Measurements from ENCODE around the gene SMIM41.
A peak's percentile ranks its signal among the peaks of the same experiment; 100 is the strongest.

The SMIM41 gene

GRCh38 chr12:52079576-52080402 lies at the start of gene SMIM41:
TSS of gene SMIM41 (plus strand) at chr12:52079704. CDS start at chr12:52079780, 76 bp downstream.
- no peak for DNase-seq

GRCh38 chr12:52032446-52032803 lies 47.1 kb upstream of the SMIM41 start:
- no peak for DNase-seq

- peak; percentile 92 for DNase-seq
Observed at GRCh38 chr12:52032804-52033445, 46.6 kb upstream of the SMIM41 start.

- no peak for DNase-seq
Observed at GRCh38 chr12:52033446-52034140, 45.9 kb upstream of the SMIM41 start.

- no peak for DNase-seq
Observed at GRCh38 chr12:52035190-52035589, 44.3 kb upstream of the SMIM41 start.

- no peak for DNase-seq
Observed at GRCh38 chr12:52035926-52036325, 43.6 kb upstream of the SMIM41 start.

GRCh38 chr12:52036587-52037171 lies 42.8 kb upstream of the SMIM41 start:
- DNase-seq, result peak; percentile 72

- no peak for DNase-seq
Observed at GRCh38 chr12:52037248-52037861, 42.1 kb upstream of the SMIM41 start.

- no peak for DNase-seq
Observed at GRCh38 chr12:52038447-52038846, 41.1 kb upstream of the SMIM41 start.

GRCh38 chr12:52041035-52041434 lies 38.5 kb upstream of the SMIM41 start:
- no peak for DNase-seq

- no peak for DNase-seq
Observed at GRCh38 chr12:52041695-52042123, 37.8 kb upstream of the SMIM41 start.

GRCh38 chr12:52042706-52043385 lies 36.7 kb upstream of the SMIM41 start:
- DNase-seq, result no peak

- DNase-seq, result no peak
Observed at GRCh38 chr12:52043386-52044212, 35.9 kb upstream of the SMIM41 start.

- no peak for DNase-seq
Observed at GRCh38 chr12:52044292-52044983, 35.1 kb upstream of the SMIM41 start.

- no peak for DNase-seq
Observed at GRCh38 chr12:52045794-52046199, 33.7 kb upstream of the SMIM41 start.

GRCh38 chr12:52046859-52047258 lies 32.6 kb upstream of the SMIM41 start:
- no peak for DNase-seq

GRCh38 chr12:52049286-52049685 lies 30.2 kb upstream of the SMIM41 start:
- no peak for DNase-seq

- no peak for DNase-seq
Observed at GRCh38 chr12:52049688-52050087, 29.8 kb upstream of the SMIM41 start.

GRCh38 chr12:52050116-52050757 lies 29.3 kb upstream of the SMIM41 start:
- no peak for DNase-seq
